Thyroid gland (tissue), 4 donors: Measurements from ENCODE around the gene YPEL2.
A peak's percentile ranks its signal among the peaks of the same experiment; 100 is the strongest.

Experiments
- POLR2A ChIP-seq, 2 donors: fragments of 450-650 bp; IDR thresholded peaks; one replicate each; pipeline ENCODE4 v1.6.1; 2017; ENCODE audit warnings: antibody characterized with exemption in 2 of 2, mild to moderate bottlenecking in 2 of 2, moderate library complexity in 1 of 2
- TF ChIP-seq, protein P1 (sequence below), 6 experiments: fragments of 200-600 bp in 3 of 6; fragments of 450-650 bp in 3 of 6; sonication (generic) in 3 of 6; IDR thresholded peaks; one replicate each; pipeline ENCODE4 v1.5.1; 2016 to 2019; ENCODE audit warnings: antibody characterized with exemption in 6 of 6, mild to moderate bottlenecking in 2 of 6, inconsistent platforms in 1 of 6, moderate library complexity in 1 of 6

DNA sequence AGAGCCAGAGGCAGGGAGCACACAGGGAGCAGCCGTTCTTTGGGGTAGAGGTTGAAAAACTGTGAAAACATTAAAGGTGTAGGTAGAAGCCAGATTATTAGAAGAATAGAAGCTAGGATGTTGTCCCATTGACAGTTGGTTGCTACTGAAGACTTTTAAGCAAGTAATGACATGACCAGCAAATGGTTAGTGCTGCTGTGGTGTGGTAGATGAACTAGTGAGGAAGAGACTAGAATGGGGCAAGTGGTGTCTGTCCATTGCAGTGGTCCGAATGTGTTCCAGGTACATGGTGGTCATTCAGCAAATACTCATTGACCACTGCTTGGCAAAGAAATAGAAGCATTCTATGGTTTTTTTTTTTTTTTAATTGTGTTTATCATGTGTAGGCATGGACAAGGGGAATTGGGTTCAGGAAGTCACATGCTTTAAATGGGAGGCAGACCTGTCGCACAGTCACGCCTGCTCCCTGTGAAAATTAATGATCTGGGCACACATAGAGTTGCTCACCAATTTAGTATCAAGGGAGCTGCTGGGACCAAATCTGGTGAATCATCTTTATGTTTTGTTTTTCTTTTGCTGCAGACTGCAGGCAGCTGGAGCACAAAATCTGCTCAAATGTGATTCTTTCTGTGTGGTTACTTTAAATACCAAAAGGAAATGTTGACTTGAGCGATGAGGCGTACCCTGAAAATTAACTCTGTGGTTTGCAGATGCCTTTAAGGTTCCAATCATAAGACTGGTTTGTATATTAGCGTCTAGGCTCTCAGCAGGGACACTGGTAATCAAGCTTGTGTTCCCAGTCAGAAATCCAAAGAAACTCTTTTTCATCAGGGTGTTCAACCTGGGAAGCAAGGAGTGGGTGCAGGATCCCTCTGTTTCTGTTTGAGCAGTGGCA, 30.7 kb downstream of the YPEL2 start:
- TF ChIP-seq, protein P1, sequence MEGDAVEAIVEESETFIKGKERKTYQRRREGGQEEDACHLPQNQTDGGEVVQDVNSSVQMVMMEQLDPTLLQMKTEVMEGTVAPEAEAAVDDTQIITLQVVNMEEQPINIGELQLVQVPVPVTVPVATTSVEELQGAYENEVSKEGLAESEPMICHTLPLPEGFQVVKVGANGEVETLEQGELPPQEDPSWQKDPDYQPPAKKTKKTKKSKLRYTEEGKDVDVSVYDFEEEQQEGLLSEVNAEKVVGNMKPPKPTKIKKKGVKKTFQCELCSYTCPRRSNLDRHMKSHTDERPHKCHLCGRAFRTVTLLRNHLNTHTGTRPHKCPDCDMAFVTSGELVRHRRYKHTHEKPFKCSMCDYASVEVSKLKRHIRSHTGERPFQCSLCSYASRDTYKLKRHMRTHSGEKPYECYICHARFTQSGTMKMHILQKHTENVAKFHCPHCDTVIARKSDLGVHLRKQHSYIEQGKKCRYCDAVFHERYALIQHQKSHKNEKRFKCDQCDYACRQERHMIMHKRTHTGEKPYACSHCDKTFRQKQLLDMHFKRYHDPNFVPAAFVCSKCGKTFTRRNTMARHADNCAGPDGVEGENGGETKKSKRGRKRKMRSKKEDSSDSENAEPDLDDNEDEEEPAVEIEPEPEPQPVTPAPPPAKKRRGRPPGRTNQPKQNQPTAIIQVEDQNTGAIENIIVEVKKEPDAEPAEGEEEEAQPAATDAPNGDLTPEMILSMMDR (IDR thresholded peaks at IDR 0.05) = peak in 1 of 6 experiments; percentile 11
- no peak for TF ChIP-seq POLR2A (IDR thresholded peaks at IDR 0.05)
